ENCODE data around the gene ISLR2. TPM values are rescaled to one million over a fixed set of nuclear protein-coding genes. Genes with fewer than 3 reads are reported as not detected.

Gene ISLR2
- total RNA-seq, 1 donor from 2014 or later: 9.6 TPM

DNA sequence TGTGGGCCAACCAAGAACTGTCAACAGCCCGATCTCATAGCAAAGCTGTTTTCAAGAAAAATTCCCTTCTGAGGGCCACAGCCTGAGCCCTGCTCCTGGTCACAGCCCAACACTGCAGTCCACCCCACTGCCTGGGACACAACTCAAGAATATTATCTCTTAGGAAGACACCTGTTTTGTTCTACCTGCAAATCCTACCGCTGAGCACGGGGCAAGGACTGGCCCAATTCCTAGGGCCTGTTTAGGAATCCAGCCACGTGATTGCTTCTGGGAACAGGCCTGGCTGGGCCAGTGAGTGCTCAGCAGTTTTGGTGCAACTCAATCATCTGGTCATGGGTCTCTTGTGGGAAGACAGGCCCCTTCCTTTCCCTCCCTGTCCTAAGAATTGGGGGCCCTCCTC is 8.3 kb downstream of the ISLR2 start:
- peaks cover 45% of the 10 kb centered on the region for H3K27me3 Mint-ChIP-seq (ENCODE audit: low read depth)

DNA sequence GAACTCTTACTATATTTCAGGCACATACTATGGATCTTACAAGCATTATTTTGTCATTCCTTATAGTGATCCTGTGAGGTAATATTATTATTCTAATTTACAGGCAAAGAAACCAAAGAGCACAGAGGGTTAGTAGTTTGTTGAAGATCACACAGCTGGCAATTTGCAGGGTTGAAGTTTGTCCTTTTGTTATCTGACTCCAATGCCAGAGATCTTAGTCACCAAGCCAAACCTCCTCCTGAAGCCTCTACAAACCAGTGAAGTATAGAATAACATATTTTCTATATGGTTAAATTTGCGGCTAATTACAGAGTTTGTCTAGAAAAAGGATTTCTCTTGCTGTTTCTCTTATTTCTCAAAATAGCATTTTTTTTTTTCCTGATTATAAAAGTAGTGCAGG is 11.2 kb downstream of the ISLR2 start:
- Mint-ChIP-seq H3K36me3 (ENCODE audit: low read depth) (no peaks in the 10 kb centered on the region), H3K4me3 (no peak overlapping the region), H3K9me3 (no peaks in the 10 kb centered on the region), H3K27me3 (ENCODE audit: low read depth) (peaks cover 17% of the 10 kb centered on the region), H3K27ac (ENCODE audit: unreplicated experiment) (no peak overlapping the region), H3K4me1 (peaks cover 23% of the 10 kb centered on the region)
- TF ChIP-seq, protein P1, sequence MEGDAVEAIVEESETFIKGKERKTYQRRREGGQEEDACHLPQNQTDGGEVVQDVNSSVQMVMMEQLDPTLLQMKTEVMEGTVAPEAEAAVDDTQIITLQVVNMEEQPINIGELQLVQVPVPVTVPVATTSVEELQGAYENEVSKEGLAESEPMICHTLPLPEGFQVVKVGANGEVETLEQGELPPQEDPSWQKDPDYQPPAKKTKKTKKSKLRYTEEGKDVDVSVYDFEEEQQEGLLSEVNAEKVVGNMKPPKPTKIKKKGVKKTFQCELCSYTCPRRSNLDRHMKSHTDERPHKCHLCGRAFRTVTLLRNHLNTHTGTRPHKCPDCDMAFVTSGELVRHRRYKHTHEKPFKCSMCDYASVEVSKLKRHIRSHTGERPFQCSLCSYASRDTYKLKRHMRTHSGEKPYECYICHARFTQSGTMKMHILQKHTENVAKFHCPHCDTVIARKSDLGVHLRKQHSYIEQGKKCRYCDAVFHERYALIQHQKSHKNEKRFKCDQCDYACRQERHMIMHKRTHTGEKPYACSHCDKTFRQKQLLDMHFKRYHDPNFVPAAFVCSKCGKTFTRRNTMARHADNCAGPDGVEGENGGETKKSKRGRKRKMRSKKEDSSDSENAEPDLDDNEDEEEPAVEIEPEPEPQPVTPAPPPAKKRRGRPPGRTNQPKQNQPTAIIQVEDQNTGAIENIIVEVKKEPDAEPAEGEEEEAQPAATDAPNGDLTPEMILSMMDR (conservative IDR thresholded peaks at IDR 0.05): no peak
- no peak for DNase-seq (ENCODE audit: low read depth, low spot score)

More for the DNA sequence above, 8.3 kb downstream of the ISLR2 start:
- Mint-ChIP-seq H3K4me1 (peaks cover 37% of the 10 kb centered on the region), H3K27ac (ENCODE audit: unreplicated experiment) (no peak overlapping the region), H3K4me3 (no peak overlapping the region), H3K36me3 (ENCODE audit: low read depth) (no peaks in the 10 kb centered on the region), H3K9me3 (no peaks in the 10 kb centered on the region)
- DNase-seq (ENCODE audit: low read depth, low spot score): no peak
- TF ChIP-seq, protein P1 (conservative IDR thresholded peaks at IDR 0.05): no peak

DNA sequence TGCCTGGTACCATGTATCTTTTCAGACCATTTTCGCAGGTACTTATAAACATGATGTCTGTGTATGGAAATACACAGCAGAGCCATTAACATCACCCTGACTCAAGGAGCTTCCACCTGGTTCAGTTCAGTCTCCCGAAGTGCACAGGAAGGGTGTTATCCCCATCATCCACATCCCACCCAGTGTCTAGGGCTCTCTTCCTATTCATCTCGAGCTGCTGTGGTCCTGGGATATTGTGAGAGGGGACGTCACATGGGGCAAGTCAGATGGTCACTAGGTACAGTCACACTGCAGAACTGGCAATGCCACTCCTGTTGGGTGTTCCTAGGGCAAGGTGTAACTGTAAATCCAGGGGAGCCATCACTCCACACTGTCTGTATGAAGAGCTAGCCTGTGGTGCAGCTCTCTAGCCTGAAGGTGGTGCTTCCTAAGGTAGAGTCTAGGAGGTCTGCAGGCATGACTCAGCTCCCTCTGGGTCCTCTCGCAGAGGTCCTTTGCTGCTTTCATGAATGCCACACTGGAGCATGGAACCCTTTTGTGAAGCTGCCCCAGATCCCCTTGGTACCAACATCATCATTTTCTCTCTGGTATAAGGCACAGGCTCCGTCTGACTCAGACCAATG is 13.9 kb downstream of the ISLR2 start:
- Mint-ChIP-seq H3K27me3 (ENCODE audit: low read depth) (peaks cover 2% of the 10 kb centered on the region), H3K36me3 (ENCODE audit: low read depth) (no peaks in the 10 kb centered on the region), H3K27ac (ENCODE audit: unreplicated experiment) (no peak overlapping the region), H3K9me3 (peaks cover 2% of the 10 kb centered on the region), H3K4me1 (peaks cover 4% of the 10 kb centered on the region), H3K4me3 (no peak overlapping the region)
- TF ChIP-seq, protein P1 (conservative IDR thresholded peaks at IDR 0.05): no peak
- no peak for DNase-seq (ENCODE audit: low read depth, low spot score)

DNA sequence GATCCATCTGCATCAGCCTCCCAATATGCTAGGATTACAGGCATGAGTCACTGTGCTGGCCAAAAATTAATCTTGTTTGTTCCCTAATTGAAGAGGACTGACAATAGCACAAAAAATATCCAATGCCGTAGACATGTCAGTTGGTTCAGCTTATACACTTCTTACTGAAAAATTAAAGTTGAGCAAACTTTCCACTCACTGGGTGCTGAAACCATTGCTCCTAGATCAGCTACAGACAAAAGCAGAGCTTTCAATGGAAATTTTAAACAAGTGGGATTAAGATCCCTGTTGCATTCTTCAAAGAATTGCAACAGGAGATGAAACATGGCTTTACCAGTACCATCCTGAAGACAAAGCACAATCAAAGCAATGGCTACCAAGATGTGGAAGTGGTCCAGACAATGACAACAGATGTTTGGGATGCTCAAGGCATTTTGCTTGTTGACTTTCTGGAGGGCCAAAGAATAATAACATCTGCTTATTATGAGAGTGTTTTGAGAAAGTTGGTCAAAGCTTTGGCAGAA is 16.0 kb downstream of the ISLR2 start:
- DNase-seq (ENCODE audit: low read depth, low spot score): no peak
- Mint-ChIP-seq H3K27ac (ENCODE audit: unreplicated experiment) (no peak overlapping the region), H3K9me3 (peaks cover 2% of the 10 kb centered on the region), H3K4me3 (no peak overlapping the region), H3K27me3 (ENCODE audit: low read depth) (peaks cover 2% of the 10 kb centered on the region), H3K4me1 (no peaks in the 10 kb centered on the region), H3K36me3 (ENCODE audit: low read depth) (no peaks in the 10 kb centered on the region)
- TF ChIP-seq, protein P1 (conservative IDR thresholded peaks at IDR 0.05): no peak

DNA sequence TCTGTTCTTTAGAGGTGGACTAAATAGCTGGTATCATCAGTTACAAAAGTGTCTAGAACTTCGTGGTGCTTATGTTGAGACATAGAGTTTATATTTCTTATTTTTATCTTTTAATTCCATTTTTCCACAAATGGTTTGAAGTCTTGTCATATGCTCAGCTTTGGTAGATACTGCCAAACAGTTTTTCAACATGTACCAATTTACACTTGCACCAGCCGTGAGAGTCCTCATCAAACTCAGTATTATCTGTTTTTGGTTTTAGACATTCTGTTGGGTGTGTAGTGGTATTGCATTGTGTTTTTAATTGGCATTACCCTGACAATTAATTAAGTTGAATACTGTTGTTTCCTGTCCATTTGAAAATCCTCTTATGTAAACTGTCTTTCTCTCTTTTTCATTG is 16.7 kb downstream of the ISLR2 start:
- no peak overlapping the region for H3K4me3 Mint-ChIP-seq
- H3K4me1 Mint-ChIP-seq: no peaks in the 10 kb centered on the region
- H3K27ac Mint-ChIP-seq (ENCODE audit: unreplicated experiment): no peak overlapping the region
- DNase-seq (ENCODE audit: low read depth, low spot score): no peak
- H3K9me3 Mint-ChIP-seq: peaks cover 2% of the 10 kb centered on the region
- H3K36me3 Mint-ChIP-seq (ENCODE audit: low read depth): no peaks in the 10 kb centered on the region
- TF ChIP-seq, protein P1 (conservative IDR thresholded peaks at IDR 0.05): no peak
- peaks cover 2% of the 10 kb centered on the region for H3K27me3 Mint-ChIP-seq (ENCODE audit: low read depth)
